ENCODE data around the gene KCNQ2.

Gene KCNQ2

GRCh38 chr20:63351811-63352591 lies 120.5 kb downstream of the KCNQ2 start:
- peak; percentile 84 for DNase-seq

GRCh38 chr20:63351326-63351700 lies 121.1 kb downstream of the KCNQ2 start:
- DNase-seq, result no peak

GRCh38 chr20:63350597-63351325 lies 121.7 kb downstream of the KCNQ2 start:
- DNase-seq, result no peak
